ENCODE measurements around the gene PALD1. TPM values are rescaled to one million over a fixed set of nuclear protein-coding genes. Genes with fewer than 3 reads are reported as not detected.

The PALD1 gene
- total and polyA plus RNA-seq, 2 donors (not counting 1 experiment from before 2014, with no cell fraction given), result 0.09 to 0.33 TPM

- H3K4me3 ChIP-seq (replicated peaks in 1 of 4; ENCODE audit: control extremely low read depth in 1 of 4, insufficient read depth in 1 of 4, low read depth in 3 of 4, low read length in 4 of 4), result no peak overlapping the region
- H3K27me3 ChIP-seq (ENCODE audit: control insufficient read depth, insufficient read depth, low read length), result no peaks in the 10 kb centered on the region
- H3K4me1 ChIP-seq (ENCODE audit: control insufficient read depth, extremely low read depth, insufficient read depth, low read length), result no peaks in the 10 kb centered on the region
- no peaks in the 10 kb centered on the region for H3K79me2 ChIP-seq (ENCODE audit: control insufficient read depth, insufficient read depth, low read length)
- no peak for DNase-seq (ENCODE audit: low read depth in 2 of 2)
- H3K9ac ChIP-seq (ENCODE audit: insufficient read depth, low read length), result no peak overlapping the region
- H3K4me2 ChIP-seq (ENCODE audit: extremely low read depth, insufficient read depth, low read length), result no peak overlapping the region
- H4K20me1 ChIP-seq (ENCODE audit: control insufficient read depth, extremely low read depth, insufficient read depth, low read length), result no peaks in the 10 kb centered on the region
- no peak overlapping the region for H3K27ac ChIP-seq (ENCODE audit: insufficient read depth, low read length)
- H3K9me3 ChIP-seq (ENCODE audit: control insufficient read depth, insufficient read depth, low read depth, low read length), result no peaks in the 10 kb centered on the region
- no peaks in the 10 kb centered on the region for H3K36me3 ChIP-seq (ENCODE audit: control insufficient read depth, insufficient read depth, low read length)
- no peak overlapping the region for H2AFZ ChIP-seq (ENCODE audit: low read length)
- TF ChIP-seq EZH2 (IDR thresholded peaks at IDR 0.05; ENCODE audit: low read length, missing control alignments) (no peak), CTCF (conservative IDR thresholded peaks at IDR 0.05 in 1 of 2, IDR thresholded peaks at IDR 0.05 in 1 of 2; ENCODE audit: low read depth in 1 of 2, low read length in 2 of 2) (no peak)
Measured at GRCh38 chr10:70498970-70499835, 20.6 kb downstream of the PALD1 start.

GRCh38 chr10:70499836-70500167 lies 21.2 kb downstream of the PALD1 start:
- Histone ChIP-seq H3K79me2 (ENCODE audit: control insufficient read depth, insufficient read depth, low read length) (no peaks in the 10 kb centered on the region), H3K4me3 (replicated peaks in 1 of 4; ENCODE audit: control extremely low read depth in 1 of 4, insufficient read depth in 1 of 4, low read depth in 3 of 4, low read length in 4 of 4) (no peak overlapping the region), H3K27ac (ENCODE audit: insufficient read depth, low read length) (no peak overlapping the region), H3K9ac (ENCODE audit: insufficient read depth, low read length) (no peak overlapping the region), H3K4me2 (ENCODE audit: extremely low read depth, insufficient read depth, low read length) (no peak overlapping the region), H3K27me3 (ENCODE audit: control insufficient read depth, insufficient read depth, low read length) (no peaks in the 10 kb centered on the region), H3K4me1 (ENCODE audit: control insufficient read depth, extremely low read depth, insufficient read depth, low read length) (no peaks in the 10 kb centered on the region), H4K20me1 (ENCODE audit: control insufficient read depth, extremely low read depth, insufficient read depth, low read length) (no peaks in the 10 kb centered on the region), H2AFZ (ENCODE audit: low read length) (no peak overlapping the region), H3K36me3 (ENCODE audit: control insufficient read depth, insufficient read depth, low read length) (no peaks in the 10 kb centered on the region), H3K9me3 (ENCODE audit: control insufficient read depth, insufficient read depth, low read depth, low read length) (no peaks in the 10 kb centered on the region)
- TF ChIP-seq CTCF (conservative IDR thresholded peaks at IDR 0.05 in 1 of 2, IDR thresholded peaks at IDR 0.05 in 1 of 2; ENCODE audit: low read depth in 1 of 2, low read length in 2 of 2), result no peak
- no peak for TF ChIP-seq EZH2 (IDR thresholded peaks at IDR 0.05; ENCODE audit: low read length, missing control alignments)
- DNase-seq (ENCODE audit: low read depth in 2 of 2), result no peak

GRCh38 chr10:70500368-70500767 lies 21.8 kb downstream of the PALD1 start:
- no peak overlapping the region for H3K9ac ChIP-seq (ENCODE audit: insufficient read depth, low read length)
- no peaks in the 10 kb centered on the region for H3K36me3 ChIP-seq (ENCODE audit: control insufficient read depth, insufficient read depth, low read length)
- TF ChIP-seq CTCF (conservative IDR thresholded peaks at IDR 0.05 in 1 of 2, IDR thresholded peaks at IDR 0.05 in 1 of 2; ENCODE audit: low read depth in 1 of 2, low read length in 2 of 2) (no peak), EZH2 (IDR thresholded peaks at IDR 0.05; ENCODE audit: low read length, missing control alignments) (no peak)
- H3K4me1 ChIP-seq (ENCODE audit: control insufficient read depth, extremely low read depth, insufficient read depth, low read length), result no peaks in the 10 kb centered on the region
- no peaks in the 10 kb centered on the region for H4K20me1 ChIP-seq (ENCODE audit: control insufficient read depth, extremely low read depth, insufficient read depth, low read length)
- H2AFZ ChIP-seq (ENCODE audit: low read length), result no peak overlapping the region
- H3K27ac ChIP-seq (ENCODE audit: insufficient read depth, low read length), result no peak overlapping the region
- no peak overlapping the region for H3K4me3 ChIP-seq (replicated peaks in 1 of 4; ENCODE audit: control extremely low read depth in 1 of 4, insufficient read depth in 1 of 4, low read depth in 3 of 4, low read length in 4 of 4)
- H3K79me2 ChIP-seq (ENCODE audit: control insufficient read depth, insufficient read depth, low read length), result no peaks in the 10 kb centered on the region
- H3K27me3 ChIP-seq (ENCODE audit: control insufficient read depth, insufficient read depth, low read length), result no peaks in the 10 kb centered on the region
- no peak for DNase-seq (ENCODE audit: low read depth in 2 of 2)
- H3K9me3 ChIP-seq (ENCODE audit: control insufficient read depth, insufficient read depth, low read depth, low read length), result no peaks in the 10 kb centered on the region
- no peak overlapping the region for H3K4me2 ChIP-seq (ENCODE audit: extremely low read depth, insufficient read depth, low read length)

Data from fibroblast of lung (primary cell).